BLaER1 treated with 17β-estradiol and CSF1 and Interleukin-3, amounts not matched to agents 10 nM and 100 nM (cell line): ENCODE data around the gene POFUT2.

ENCODE experiments used
- H3K27ac ChIP-seq, 11 experiments: shearing (Covaris generic); formaldehyde crosslinking; 2 replicates each; pipeline ENCODE4 v1.8.1; 2022
- H3K27me3 ChIP-seq, 11 experiments: shearing (Covaris generic); formaldehyde crosslinking; 2 replicates each; pipeline ENCODE4 v1.8.1; 2022
- H3K36me3 ChIP-seq, 11 experiments: shearing (Covaris generic); formaldehyde crosslinking; 2 replicates each; pipeline ENCODE4 v1.8.1; 2022
- H3K4me1 ChIP-seq, 10 experiments: shearing (Covaris generic); formaldehyde crosslinking; 2 replicates each; pipeline ENCODE4 v1.8.1; 2022
- H3K4me2 ChIP-seq, 11 experiments: shearing (Covaris generic); formaldehyde crosslinking; 2 replicates each; pipeline ENCODE4 v1.8.1; 2022
- H3K4me3 ChIP-seq, 10 experiments: shearing (Covaris generic); formaldehyde crosslinking; 2 replicates each; pipeline ENCODE4 v1.8.1; 2022
- H3K9ac ChIP-seq, 11 experiments: shearing (Covaris generic); formaldehyde crosslinking; 2 replicates each; pipeline ENCODE4 v1.8.1; 2022
- H3K9me3 ChIP-seq, 11 experiments: shearing (Covaris generic); formaldehyde crosslinking; replicated peaks in 1 of 11; 2 replicates each; pipeline ENCODE4 v1.8.1; 2022
- H4K20me1 ChIP-seq, 11 experiments: shearing (Covaris generic); formaldehyde crosslinking; 2 replicates each; pipeline ENCODE4 v1.8.1; 2022
- Cebpa-rat ChIP-seq, 11 experiments: shearing (Covaris generic); IDR thresholded peaks; 2 replicates each; pipeline ENCODE4 v1.8.1; 2022

POFUT2 gene, protein sequence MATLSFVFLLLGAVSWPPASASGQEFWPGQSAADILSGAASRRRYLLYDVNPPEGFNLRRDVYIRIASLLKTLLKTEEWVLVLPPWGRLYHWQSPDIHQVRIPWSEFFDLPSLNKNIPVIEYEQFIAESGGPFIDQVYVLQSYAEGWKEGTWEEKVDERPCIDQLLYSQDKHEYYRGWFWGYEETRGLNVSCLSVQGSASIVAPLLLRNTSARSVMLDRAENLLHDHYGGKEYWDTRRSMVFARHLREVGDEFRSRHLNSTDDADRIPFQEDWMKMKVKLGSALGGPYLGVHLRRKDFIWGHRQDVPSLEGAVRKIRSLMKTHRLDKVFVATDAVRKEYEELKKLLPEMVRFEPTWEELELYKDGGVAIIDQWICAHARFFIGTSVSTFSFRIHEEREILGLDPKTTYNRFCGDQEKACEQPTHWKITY

GRCh38 chr21:45287438-45288391 is at the start of gene POFUT2:
Gene POFUT2, minus strand, starts transcription at chr21:45287895. Its CDS starts 24 bp downstream, at chr21:45287871.
- peak within 1 kb of the TSS; percentile 83 to 100 (median 91) for H3K4me2 ChIP-seq
- H3K27ac ChIP-seq = peak within 1 kb of the TSS in 9 of 11 experiments; percentile 38 to 68 (median 61); a peak in 13 of 22 replicates
- H3K4me3 ChIP-seq = peak within 1 kb of the TSS; percentile 60 to 79 (median 67)
- H3K9me3 ChIP-seq = no peaks in the 10 kb centered on the region
- H3K9ac ChIP-seq = peak within 1 kb of the TSS; percentile 65 to 86 (median 79)
- no peak for TF ChIP-seq Cebpa-rat (IDR thresholded peaks at IDR 0.05)
- peaks cover 0 to 36% (median 20%) of the 10 kb centered on the region in 11 experiments; a peak in 18 of 22 replicates for H4K20me1 ChIP-seq
- H3K4me1 ChIP-seq = peaks cover 22 to 38% (median 33%) of the 10 kb centered on the region in 10 experiments
- H3K27me3 ChIP-seq = peaks cover 0 to 4% (median 0%) of the 10 kb centered on the region in 11 experiments; a peak in 4 of 22 replicates
- H3K36me3 ChIP-seq = peaks cover 21 to 31% (median 29%) of the 10 kb centered on the region in 11 experiments

- no peak overlapping the region for H3K27ac ChIP-seq
- peak overlapping the region in 9 of 11 experiments; percentile 13 to 61 (median 28); a peak in 13 of 22 replicates for H3K4me2 ChIP-seq
- no peaks in the 10 kb centered on the region; a peak in 1 of 22 replicates for H3K27me3 ChIP-seq
- H3K4me3 ChIP-seq = no peak overlapping the region
- no peaks in the 10 kb centered on the region for H3K36me3 ChIP-seq
- TF ChIP-seq Cebpa-rat (IDR thresholded peaks at IDR 0.05) = no peak
- H3K4me1 ChIP-seq = peaks cover 0 to 24% (median 16%) of the 10 kb centered on the region in 10 experiments; a peak in 14 of 20 replicates
- peaks cover 0 to 13% (median 0%) of the 10 kb centered on the region in 11 experiments; a peak in 1 of 22 replicates for H4K20me1 ChIP-seq
- no peak overlapping the region for H3K9ac ChIP-seq
- H3K9me3 ChIP-seq = no peaks in the 10 kb centered on the region
These were observed 49.2 kb upstream of the POFUT2 start for GRCh38 chr21:45336870-45337269.

- H3K27me3 ChIP-seq = no peaks in the 10 kb centered on the region; a peak in 1 of 22 replicates
- no peaks in the 10 kb centered on the region for H3K9me3 ChIP-seq
- peaks cover 0 to 13% (median 0%) of the 10 kb centered on the region in 11 experiments; a peak in 2 of 22 replicates for H4K20me1 ChIP-seq
- H3K36me3 ChIP-seq = no peaks in the 10 kb centered on the region
- H3K9ac ChIP-seq = no peak overlapping the region
- H3K4me3 ChIP-seq = no peak overlapping the region
- peaks cover 0 to 20% (median 13%) of the 10 kb centered on the region in 10 experiments; a peak in 14 of 20 replicates for H3K4me1 ChIP-seq
- H3K27ac ChIP-seq = no peak overlapping the region
- no peak for TF ChIP-seq Cebpa-rat (IDR thresholded peaks at IDR 0.05)
- H3K4me2 ChIP-seq = peak overlapping the region in 8 of 11 experiments; percentile 18 to 61 (median 34); a peak in 11 of 22 replicates
These were observed 48.8 kb upstream of the POFUT2 start for GRCh38 chr21:45336535-45336810.

- H3K4me1 ChIP-seq = peaks cover 0 to 20% (median 13%) of the 10 kb centered on the region in 10 experiments; a peak in 14 of 20 replicates
- H3K9me3 ChIP-seq = no peaks in the 10 kb centered on the region
- no peak overlapping the region for H3K27ac ChIP-seq
- TF ChIP-seq Cebpa-rat (IDR thresholded peaks at IDR 0.05) = no peak
- peak overlapping the region in 3 of 11 experiments; percentile 28 to 61 (median 42); a peak in 6 of 22 replicates for H3K4me2 ChIP-seq
- no peaks in the 10 kb centered on the region for H3K36me3 ChIP-seq
- H3K4me3 ChIP-seq = no peak overlapping the region
- H3K9ac ChIP-seq = no peak overlapping the region
- H4K20me1 ChIP-seq = peaks cover 0 to 13% (median 0%) of the 10 kb centered on the region in 11 experiments; a peak in 2 of 22 replicates
- no peaks in the 10 kb centered on the region; a peak in 1 of 22 replicates for H3K27me3 ChIP-seq
These were observed 48.3 kb upstream of the POFUT2 start for GRCh38 chr21:45335761-45336534.

GRCh38 chr21:45335151-45335760 is 47.6 kb upstream of the POFUT2 start:
- no peak overlapping the region for H3K4me2 ChIP-seq
- H3K27ac ChIP-seq = no peak overlapping the region
- H3K9ac ChIP-seq = no peak overlapping the region
- peaks cover 0 to 20% (median 13%) of the 10 kb centered on the region in 10 experiments; a peak in 14 of 20 replicates for H3K4me1 ChIP-seq
- H3K27me3 ChIP-seq = no peaks in the 10 kb centered on the region; a peak in 1 of 22 replicates
- H3K9me3 ChIP-seq = no peaks in the 10 kb centered on the region
- no peaks in the 10 kb centered on the region for H3K36me3 ChIP-seq
- H4K20me1 ChIP-seq = peaks cover 0 to 13% (median 0%) of the 10 kb centered on the region in 11 experiments; a peak in 2 of 22 replicates
- H3K4me3 ChIP-seq = no peak overlapping the region
- no peak for TF ChIP-seq Cebpa-rat (IDR thresholded peaks at IDR 0.05)

- Histone ChIP-seq H4K20me1 (peaks cover 0 to 13% (median 0%) of the 10 kb centered on the region in 11 experiments; a peak in 2 of 22 replicates), H3K36me3 (no peaks in the 10 kb centered on the region), H3K27ac (no peak overlapping the region), H3K27me3 (no peaks in the 10 kb centered on the region; a peak in 1 of 22 replicates), H3K4me2 (no peak overlapping the region), H3K4me3 (no peak overlapping the region), H3K9ac (no peak overlapping the region), H3K4me1 (peaks cover 0 to 20% (median 13%) of the 10 kb centered on the region in 10 experiments; a peak in 14 of 20 replicates), H3K9me3 (no peaks in the 10 kb centered on the region)
- no peak for TF ChIP-seq Cebpa-rat (IDR thresholded peaks at IDR 0.05)
These were observed 46.9 kb upstream of the POFUT2 start for GRCh38 chr21:45334591-45335081.

GRCh38 chr21:45334134-45334533 is 46.4 kb upstream of the POFUT2 start:
- Histone ChIP-seq H3K4me1 (peaks cover 0 to 20% (median 13%) of the 10 kb centered on the region in 10 experiments; a peak in 14 of 20 replicates), H3K27ac (no peak overlapping the region), H3K4me2 (no peak overlapping the region), H3K36me3 (no peaks in the 10 kb centered on the region), H3K4me3 (no peak overlapping the region), H3K27me3 (peaks cover 0 to 2% (median 0%) of the 10 kb centered on the region in 11 experiments; a peak in 1 of 22 replicates), H3K9ac (no peak overlapping the region), H4K20me1 (peaks cover 0 to 14% (median 0%) of the 10 kb centered on the region in 11 experiments; a peak in 2 of 22 replicates), H3K9me3 (no peaks in the 10 kb centered on the region)
- no peak for TF ChIP-seq Cebpa-rat (IDR thresholded peaks at IDR 0.05)
